HG02678 (cell line): ENCODE data around the gene NFATC2.

ENCODE experiments used
- ATAC-seq: cut with Tn5 transposase; IDR thresholded peaks from one replicate; pipeline ENCODE4 v1.9.1; 2021; ENCODE audit warnings: mild to moderate bottlenecking, moderate library complexity; ENCODE audit not compliant: unreplicated experiment

NFATC2 gene

GRCh38 chr20:51342510-51343236 is 199.8 kb downstream of the NFATC2 start:
- ATAC-seq: no peak

DNA sequence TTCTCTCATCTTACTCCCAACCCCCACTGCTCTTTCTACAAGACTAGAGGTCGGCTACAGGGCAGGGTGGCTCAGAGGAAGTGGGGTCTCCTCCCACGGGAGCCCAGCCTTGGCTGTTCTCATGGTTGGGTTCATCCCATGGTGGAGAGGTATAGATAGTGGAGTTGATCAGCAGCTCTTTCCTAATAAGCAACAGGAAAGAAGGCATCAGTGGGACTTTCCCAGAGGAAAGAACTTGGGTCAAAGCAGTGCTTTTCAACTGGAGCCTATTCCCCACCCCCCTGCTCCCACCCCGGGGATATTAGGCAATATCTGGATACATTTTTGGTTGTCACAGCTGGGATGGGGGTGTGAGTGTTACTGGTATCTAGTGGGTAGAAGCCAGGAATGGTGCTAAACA is 200.9 kb downstream of the NFATC2 start:
- no peak for ATAC-seq

GRCh38 chr20:51340451-51340840 is 202.1 kb downstream of the NFATC2 start:
- ATAC-seq: no peak

- ATAC-seq: no peak
Measured at GRCh38 chr20:51339721-51340450, 202.6 kb downstream of the NFATC2 start.

GRCh38 chr20:51338692-51339440 is 203.7 kb downstream of the NFATC2 start:
- ATAC-seq: no peak

DNA sequence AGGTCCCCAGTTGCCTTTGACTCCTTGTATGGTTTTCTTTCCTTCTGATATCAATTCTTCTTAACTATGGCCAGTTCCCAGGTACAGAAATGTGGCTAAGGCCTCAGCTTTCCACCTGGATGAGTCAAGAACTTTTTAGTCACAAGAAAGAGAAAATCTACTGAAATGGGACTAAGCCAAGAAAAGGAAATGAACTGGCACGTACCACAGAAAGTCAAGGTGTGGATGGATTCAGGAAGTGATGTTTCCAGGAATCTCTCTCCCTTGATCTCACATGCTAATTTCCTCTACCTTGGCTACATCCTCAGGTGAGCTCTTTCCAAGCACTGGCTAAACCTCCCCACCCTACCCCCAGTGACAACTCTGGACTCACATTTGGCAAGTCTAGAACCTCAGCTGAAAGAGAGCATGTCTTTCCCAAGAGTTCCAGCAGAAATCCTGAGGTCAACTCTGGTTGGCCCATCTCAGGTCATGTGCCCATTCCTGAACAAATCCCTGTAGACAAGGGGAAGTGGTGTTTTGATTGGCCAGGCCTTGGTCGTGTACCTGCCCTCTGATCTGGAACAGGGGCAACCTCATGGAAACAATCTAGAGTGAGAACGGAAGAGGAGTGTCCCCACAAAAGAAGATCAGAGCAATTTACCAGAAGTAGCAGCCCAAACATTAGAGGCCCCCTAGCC is 205.3 kb downstream of the NFATC2 start:
- ATAC-seq: no peak
